22Rv1 (cell line): ENCODE data around the gene MAGEA8.

Experiments used
- CTCF ChIP-seq: fragments of 450-650 bp; IDR thresholded peaks from 2 replicates; pipeline ENCODE4 v1.5.1; 2017; ENCODE audit warnings: mild to moderate bottlenecking
- ZFX ChIP-seq: fragments of 450-650 bp; IDR thresholded peaks from 2 replicates; pipeline ENCODE4 v1.6.1; 2017; ENCODE audit warnings: antibody characterized with exemption, borderline replicate concordance

- TF ChIP-seq CTCF (no peak), ZFX (no peak)
Measured at GRCh38 chrX:149898554-149898953, 17.6 kb downstream of the MAGEA8 start.
